DND-41 (cell line): ENCODE results near the gene ADGRB3.

Experiments
- ATAC-seq: fragments of 200-7000 bp; cut with Tn5 transposase; 3 replicates; pipeline ENCODE4 v1.9.1; 2021; ENCODE audit warnings: low read depth; ENCODE audit not compliant: insufficient read depth
- DNase-seq: peaks from one replicate; pipeline ENCODE4 v3.0.0-alpha.2; 2020
- H2AFZ ChIP-seq: 2 replicates; pipeline ENCODE4 v1.6.0; 2012; ENCODE audit warnings: low read depth, low read length
- H3K27ac ChIP-seq: 2 replicates; pipeline ENCODE4 v1.5.1; 2012; ENCODE audit warnings: low read length, inconsistent platforms
- H3K27me3 ChIP-seq: fragments of 200-600 bp; sonication (generic); 2 replicates; pipeline ENCODE4 v1.6.0; 2012; ENCODE audit warnings: low read length, mild to moderate bottlenecking, inconsistent platforms; ENCODE audit not compliant: insufficient read depth, poor library complexity
- H3K36me3 ChIP-seq: 2 replicates; pipeline ENCODE4 v1.5.1; 2012; ENCODE audit warnings: low read length, inconsistent platforms; ENCODE audit not compliant: insufficient read depth
- H3K4me1 ChIP-seq: 2 replicates; pipeline ENCODE4 v1.5.1; 2012; ENCODE audit warnings: mild to moderate bottlenecking, low read length; ENCODE audit not compliant: insufficient read depth
- H3K4me2 ChIP-seq: 2 replicates; pipeline ENCODE4 v1.6.0; 2012; ENCODE audit warnings: mild to moderate bottlenecking, moderate library complexity, low read length, inconsistent platforms; ENCODE audit not compliant: insufficient read depth
- H3K4me3 ChIP-seq, 2 experiments: fragments of 200-600 bp in 1 of 2; shearing (Covaris generic) in 1 of 2; 2 replicates each; pipeline ENCODE4 v1.5.1; 2012 to 2016; ENCODE audit warnings: inconsistent platforms in 2 of 2, low read length in 2 of 2, mild to moderate bottlenecking in 2 of 2, low read depth in 1 of 2, moderate library complexity in 1 of 2
- H3K79me2 ChIP-seq: 2 replicates; pipeline ENCODE4 v1.6.0; 2012; ENCODE audit warnings: low read length, inconsistent platforms; ENCODE audit not compliant: insufficient read depth
- H3K9ac ChIP-seq: 2 replicates; pipeline ENCODE4 v1.6.0; 2012; ENCODE audit warnings: low read depth, mild to moderate bottlenecking, inconsistent platforms, low read length, moderate library complexity
- H3K9me3 ChIP-seq: 2 replicates; pipeline ENCODE4 v1.5.1; 2012; ENCODE audit warnings: low read length, moderate library complexity, mild to moderate bottlenecking, inconsistent platforms; ENCODE audit not compliant: insufficient read depth, severe bottlenecking
- H4K20me1 ChIP-seq: 2 replicates; pipeline ENCODE4 v1.6.0; 2012; ENCODE audit warnings: low read length; ENCODE audit not compliant: insufficient read depth
- EZH2 ChIP-seq: IDR thresholded peaks from 3 replicates; pipeline ENCODE4 v1.6.1; 2012; ENCODE audit warnings: borderline replicate concordance, low read depth, mild to moderate bottlenecking, moderate library complexity, low read length, inconsistent platforms; ENCODE audit not compliant: severe bottlenecking
- TF ChIP-seq, protein P1 (sequence below): IDR thresholded peaks from 2 replicates; pipeline ENCODE4 v1.5.1; 2012; ENCODE audit warnings: borderline replicate concordance, low read length, moderate library complexity, mild to moderate bottlenecking; ENCODE audit not compliant: poor library complexity, severe bottlenecking; ENCODE audit errors: extremely low read depth

Gene ADGRB3

GRCh38 chr6:68868646-68869045, 233.6 kb downstream of the ADGRB3 start:
- Histone ChIP-seq H3K27ac (no peak overlapping the region), H2AFZ (no peak overlapping the region), H3K9ac (no peak overlapping the region), H3K36me3 (no peaks in the 10 kb centered on the region), H4K20me1 (no peaks in the 10 kb centered on the region), H3K27me3 (no peaks in the 10 kb centered on the region), H3K4me3 (no peak overlapping the region), H3K79me2 (no peaks in the 10 kb centered on the region), H3K4me1 (no peaks in the 10 kb centered on the region), H3K4me2 (no peak overlapping the region), H3K9me3 (peaks cover 10% of the 10 kb centered on the region)
- ATAC-seq, result no peak
- no peak for TF ChIP-seq EZH2
- TF ChIP-seq, protein P1, sequence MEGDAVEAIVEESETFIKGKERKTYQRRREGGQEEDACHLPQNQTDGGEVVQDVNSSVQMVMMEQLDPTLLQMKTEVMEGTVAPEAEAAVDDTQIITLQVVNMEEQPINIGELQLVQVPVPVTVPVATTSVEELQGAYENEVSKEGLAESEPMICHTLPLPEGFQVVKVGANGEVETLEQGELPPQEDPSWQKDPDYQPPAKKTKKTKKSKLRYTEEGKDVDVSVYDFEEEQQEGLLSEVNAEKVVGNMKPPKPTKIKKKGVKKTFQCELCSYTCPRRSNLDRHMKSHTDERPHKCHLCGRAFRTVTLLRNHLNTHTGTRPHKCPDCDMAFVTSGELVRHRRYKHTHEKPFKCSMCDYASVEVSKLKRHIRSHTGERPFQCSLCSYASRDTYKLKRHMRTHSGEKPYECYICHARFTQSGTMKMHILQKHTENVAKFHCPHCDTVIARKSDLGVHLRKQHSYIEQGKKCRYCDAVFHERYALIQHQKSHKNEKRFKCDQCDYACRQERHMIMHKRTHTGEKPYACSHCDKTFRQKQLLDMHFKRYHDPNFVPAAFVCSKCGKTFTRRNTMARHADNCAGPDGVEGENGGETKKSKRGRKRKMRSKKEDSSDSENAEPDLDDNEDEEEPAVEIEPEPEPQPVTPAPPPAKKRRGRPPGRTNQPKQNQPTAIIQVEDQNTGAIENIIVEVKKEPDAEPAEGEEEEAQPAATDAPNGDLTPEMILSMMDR, result no peak
- DNase-seq, result no peak

DNA sequence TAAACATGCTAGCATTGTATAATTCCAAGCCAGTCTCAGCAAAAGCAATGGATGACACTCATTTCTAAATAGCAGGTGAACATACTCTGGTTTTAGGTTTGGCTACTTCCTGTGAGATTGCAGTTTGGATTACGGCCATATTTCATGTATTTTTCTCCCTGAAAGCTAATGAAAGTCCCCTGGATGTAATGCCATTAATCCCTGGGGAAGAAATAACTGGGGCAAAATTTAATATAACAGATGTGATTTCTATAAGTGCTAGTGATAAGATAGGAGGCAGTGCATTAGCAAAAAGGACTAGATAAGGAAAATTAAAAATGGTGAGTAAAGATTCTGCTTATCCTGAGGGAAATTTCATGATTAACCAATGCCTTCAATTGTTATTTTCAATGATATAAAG, 238.2 kb downstream of the ADGRB3 start:
- no peak for TF ChIP-seq EZH2
- TF ChIP-seq, protein P1, result no peak
- Histone ChIP-seq H3K4me1 (no peaks in the 10 kb centered on the region), H3K4me2 (no peak overlapping the region), H3K27me3 (no peaks in the 10 kb centered on the region), H4K20me1 (no peaks in the 10 kb centered on the region), H3K36me3 (no peaks in the 10 kb centered on the region), H3K9ac (no peak overlapping the region), H3K27ac (no peak overlapping the region), H3K4me3 (no peak overlapping the region), H3K9me3 (no peaks in the 10 kb centered on the region), H2AFZ (no peak overlapping the region), H3K79me2 (no peaks in the 10 kb centered on the region)
- ATAC-seq, result no peak
- DNase-seq, result no peak

- no peaks in the 10 kb centered on the region for H3K27me3 ChIP-seq
- H3K4me3 ChIP-seq, result no peak overlapping the region
- no peak overlapping the region for H2AFZ ChIP-seq
- no peaks in the 10 kb centered on the region for H3K9me3 ChIP-seq
- no peak for ATAC-seq
- no peak overlapping the region for H3K9ac ChIP-seq
- no peaks in the 10 kb centered on the region for H3K36me3 ChIP-seq
- no peak overlapping the region for H3K27ac ChIP-seq
- no peaks in the 10 kb centered on the region for H4K20me1 ChIP-seq
- no peaks in the 10 kb centered on the region for H3K79me2 ChIP-seq
- DNase-seq, result no peak
- no peak for TF ChIP-seq EZH2
- TF ChIP-seq, protein P1, result no peak
- H3K4me1 ChIP-seq, result no peaks in the 10 kb centered on the region
- no peak overlapping the region for H3K4me2 ChIP-seq
Observed at GRCh38 chr6:68874747-68875146, 239.7 kb downstream of the ADGRB3 start.

DNA sequence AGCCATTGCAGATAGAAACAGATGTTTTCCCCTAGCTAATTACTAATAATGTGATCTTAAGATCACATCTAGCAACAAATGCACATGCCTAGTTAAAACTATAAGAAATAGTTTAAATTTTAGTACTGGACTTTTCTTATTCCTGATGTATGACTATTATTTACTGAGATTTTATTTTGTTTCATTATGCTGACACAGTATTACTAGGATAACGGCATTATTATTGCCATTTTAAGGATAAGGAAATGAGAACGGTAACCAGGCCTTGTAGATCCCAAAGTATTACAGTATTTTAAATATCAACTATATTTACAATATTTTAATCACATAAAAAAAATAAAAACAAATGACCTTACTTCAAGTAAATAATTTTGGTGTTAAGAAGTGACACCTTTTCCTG, 240.3 kb downstream of the ADGRB3 start:
- Histone ChIP-seq H3K36me3 (no peaks in the 10 kb centered on the region), H3K4me2 (no peak overlapping the region), H3K4me1 (no peaks in the 10 kb centered on the region), H4K20me1 (no peaks in the 10 kb centered on the region), H2AFZ (no peak overlapping the region), H3K9me3 (no peaks in the 10 kb centered on the region), H3K27ac (no peak overlapping the region), H3K4me3 (no peak overlapping the region), H3K79me2 (no peaks in the 10 kb centered on the region), H3K9ac (no peak overlapping the region), H3K27me3 (no peaks in the 10 kb centered on the region)
- DNase-seq (no peak), ATAC-seq (no peak)
- no peak for TF ChIP-seq EZH2
- TF ChIP-seq, protein P1, result no peak
